ENCODE data around the gene RPS21.

GRCh38 chr20:62347151-62347404 is 39.8 kb upstream of the RPS21 start:
- TF ChIP-seq MLX (CRISPR knock-in tag; conservative IDR thresholded peaks at IDR 0.05) (no peak), ZNF57 (CRISPR knock-in tag; IDR thresholded peaks at IDR 0.05) (no peak), ZNF785 (CRISPR knock-in tag; IDR thresholded peaks at IDR 0.05) (no peak), POLR2A (conservative IDR thresholded peaks at IDR 0.05) (no peak), HCFC1 (IDR thresholded peaks at IDR 0.05; ENCODE audit: low read depth, low read length) (no peak), SMARCA4 (IDR thresholded peaks at IDR 0.05) (no peak), SOX6 (IDR thresholded peaks at IDR 0.05) (no peak), POLR2AphosphoS5 (IDR thresholded peaks at IDR 0.05; ENCODE audit: control insufficient read depth, insufficient read depth, low read depth, low read length) (no peak), GATA2 (CRISPR knock-in tag; IDR thresholded peaks at IDR 0.05) (no peak), ZNF277 (CRISPR knock-in tag; IDR thresholded peaks at IDR 0.05; ENCODE audit: borderline replicate concordance) (no peak)
